Transverse colon (tissue), 3 donors: Measurements from ENCODE around the gene ATP2B1.

ENCODE experiments used
- CTCF ChIP-seq, 5 experiments: fragments of 200-600 bp in 3 of 5; fragments of 450-650 bp in 2 of 5; sonication (generic) in 3 of 5; IDR thresholded peaks; 1 replicate in 2 of 5; 2 replicates in 3 of 5; pipeline ENCODE4 v1.5.1; 2016 to 2017; ENCODE audit warnings: antibody characterized with exemption in 5 of 5, inconsistent platforms in 3 of 5, mild to moderate bottlenecking in 2 of 5, moderate library complexity in 1 of 5
- POLR2A ChIP-seq: fragments of 450-650 bp; IDR thresholded peaks from one replicate; pipeline ENCODE4 v1.6.1; 2016; ENCODE audit warnings: antibody characterized with exemption, mild to moderate bottlenecking, moderate library complexity

GRCh38 chr12:89618113-89618862, 90.3 kb downstream of the ATP2B1 start:
- TF ChIP-seq POLR2A, result no peak
- TF ChIP-seq CTCF (IDR thresholded peaks at IDR 0.05), result no peak
